ENCODE results near the gene PDSS1. TPM values are rescaled to one million over a fixed set of nuclear protein-coding genes. Genes with fewer than 3 reads are reported as not detected.

PDSS1 gene
- total RNA-seq, 2 donors from 2014 or later: 1.6 to 9.3 TPM

DNA sequence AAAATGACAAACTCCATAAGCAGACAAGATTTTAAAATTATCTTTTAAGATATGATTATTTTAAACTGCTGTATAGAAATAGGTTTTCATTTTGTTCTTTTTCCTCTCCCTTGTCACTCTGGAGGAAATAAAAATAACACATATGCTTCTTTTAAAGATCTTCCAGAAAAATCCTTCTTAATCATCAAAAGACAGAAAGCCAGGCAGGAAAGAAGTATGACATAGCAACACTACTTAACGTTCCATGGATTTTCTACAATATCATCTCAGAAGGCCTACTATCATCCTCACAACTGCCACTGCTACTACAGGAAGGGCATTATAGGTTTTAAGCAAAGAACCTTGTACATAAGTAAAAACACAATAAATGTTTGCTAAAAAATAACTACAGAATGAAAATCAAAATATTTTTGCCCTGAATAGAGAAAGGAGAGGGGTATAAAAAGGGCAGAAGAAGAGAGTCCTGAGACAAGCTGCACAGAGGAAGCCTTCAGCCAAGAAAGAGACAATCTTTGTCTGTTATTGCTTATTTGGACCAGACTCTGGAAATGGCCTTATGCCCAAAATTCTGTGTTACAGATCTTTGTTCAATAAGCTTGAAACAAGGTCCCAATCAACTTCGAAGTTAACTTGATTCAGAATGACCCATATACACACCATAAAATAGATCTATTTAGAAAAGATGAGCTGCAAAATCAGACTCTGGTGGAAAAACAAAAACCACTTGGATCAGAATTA lies 95.4 kb downstream of the PDSS1 start:
- peak overlapping the region in 1 of 4 donors; percentile 3 for H3K27ac ChIP-seq
- 21 to 26% methylated on average over 2 of the region's 2 CpGs for WGBS, 2 donors
- intact Hi-C loops (cut with DNase I): no loop called here
- no peaks in the 10 kb centered on the region for H3K36me3 ChIP-seq (replicated peaks in 1 of 2; ENCODE audit: insufficient read depth in 1 of 2, low read depth in 2 of 2)
- H3K4me3 ChIP-seq: no peak overlapping the region
- ATAC-seq: no peak
- peaks cover 9% of the 10 kb centered on the region for H3K4me1 ChIP-seq
- TF ChIP-seq, protein P1, sequence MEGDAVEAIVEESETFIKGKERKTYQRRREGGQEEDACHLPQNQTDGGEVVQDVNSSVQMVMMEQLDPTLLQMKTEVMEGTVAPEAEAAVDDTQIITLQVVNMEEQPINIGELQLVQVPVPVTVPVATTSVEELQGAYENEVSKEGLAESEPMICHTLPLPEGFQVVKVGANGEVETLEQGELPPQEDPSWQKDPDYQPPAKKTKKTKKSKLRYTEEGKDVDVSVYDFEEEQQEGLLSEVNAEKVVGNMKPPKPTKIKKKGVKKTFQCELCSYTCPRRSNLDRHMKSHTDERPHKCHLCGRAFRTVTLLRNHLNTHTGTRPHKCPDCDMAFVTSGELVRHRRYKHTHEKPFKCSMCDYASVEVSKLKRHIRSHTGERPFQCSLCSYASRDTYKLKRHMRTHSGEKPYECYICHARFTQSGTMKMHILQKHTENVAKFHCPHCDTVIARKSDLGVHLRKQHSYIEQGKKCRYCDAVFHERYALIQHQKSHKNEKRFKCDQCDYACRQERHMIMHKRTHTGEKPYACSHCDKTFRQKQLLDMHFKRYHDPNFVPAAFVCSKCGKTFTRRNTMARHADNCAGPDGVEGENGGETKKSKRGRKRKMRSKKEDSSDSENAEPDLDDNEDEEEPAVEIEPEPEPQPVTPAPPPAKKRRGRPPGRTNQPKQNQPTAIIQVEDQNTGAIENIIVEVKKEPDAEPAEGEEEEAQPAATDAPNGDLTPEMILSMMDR (IDR thresholded peaks at IDR 0.05): no peak
- no peak for TF ChIP-seq POLR2A (IDR thresholded peaks at IDR 0.05)
- no peaks in the 10 kb centered on the region for H3K9me3 ChIP-seq
- DNase-seq: no peak
- H3K27me3 ChIP-seq: no peaks in the 10 kb centered on the region

Small RNA genes lying within 50 kb of the gene (small RNA-seq; reads per million reads assigned to genes)
- gene RF00191: not detected
- not detected for gene RNU6-946P

Other genes with a start within 250 kb of the PDSS1 start
- 10 to 100 TPM; 13.5 to 24.9 TPM for gene ABI1, start 163.3 kb downstream of the PDSS1 start, total RNA-seq